ENCODE results near the gene DAPL1.
"Not testable (repeated sequence)": the region's sequence is repeated elsewhere in the genome, so short reads cannot be mapped to it uniquely, and the experiment has no call there.

Gene DAPL1

DNA sequence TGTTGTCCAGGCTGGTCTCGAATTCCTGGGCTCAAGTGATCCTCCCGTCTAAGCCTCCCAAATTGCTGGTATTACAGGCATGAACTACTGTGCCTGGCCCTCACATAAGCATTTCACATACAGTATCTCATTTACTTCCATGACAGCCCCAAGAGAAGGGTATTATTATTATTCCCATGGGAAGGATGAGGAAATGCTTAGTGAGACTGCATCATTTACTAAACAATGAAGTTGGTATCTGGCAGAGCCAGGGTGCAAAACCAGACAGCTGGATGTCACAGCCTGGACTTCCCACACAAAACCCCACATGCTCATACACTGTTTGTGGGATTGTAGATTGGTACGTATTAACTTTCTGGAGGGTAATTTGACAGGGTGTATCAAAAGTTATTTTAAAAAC, 29.9 kb downstream of the DAPL1 start:
- no peak for DNase-seq

DNA sequence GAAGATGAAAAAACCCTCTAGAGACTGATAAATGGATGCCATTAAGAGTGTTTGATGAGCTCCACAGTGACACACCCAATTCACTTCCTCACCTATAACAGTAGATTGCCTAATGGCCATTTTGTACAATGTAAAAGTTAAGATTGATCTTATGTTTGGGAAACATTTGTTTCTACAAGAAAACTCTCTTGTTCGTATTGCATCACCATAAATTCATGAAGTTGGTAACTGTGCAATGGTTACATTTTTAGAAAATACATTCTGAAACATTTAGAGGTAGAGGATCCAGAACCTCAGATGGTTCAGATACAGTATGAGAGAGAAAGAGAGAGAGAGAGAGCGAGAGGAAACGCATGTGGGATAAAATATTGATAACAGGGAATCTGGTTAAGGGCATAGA, 31.8 kb downstream of the DAPL1 start:
- DNase-seq = no peak

DNA sequence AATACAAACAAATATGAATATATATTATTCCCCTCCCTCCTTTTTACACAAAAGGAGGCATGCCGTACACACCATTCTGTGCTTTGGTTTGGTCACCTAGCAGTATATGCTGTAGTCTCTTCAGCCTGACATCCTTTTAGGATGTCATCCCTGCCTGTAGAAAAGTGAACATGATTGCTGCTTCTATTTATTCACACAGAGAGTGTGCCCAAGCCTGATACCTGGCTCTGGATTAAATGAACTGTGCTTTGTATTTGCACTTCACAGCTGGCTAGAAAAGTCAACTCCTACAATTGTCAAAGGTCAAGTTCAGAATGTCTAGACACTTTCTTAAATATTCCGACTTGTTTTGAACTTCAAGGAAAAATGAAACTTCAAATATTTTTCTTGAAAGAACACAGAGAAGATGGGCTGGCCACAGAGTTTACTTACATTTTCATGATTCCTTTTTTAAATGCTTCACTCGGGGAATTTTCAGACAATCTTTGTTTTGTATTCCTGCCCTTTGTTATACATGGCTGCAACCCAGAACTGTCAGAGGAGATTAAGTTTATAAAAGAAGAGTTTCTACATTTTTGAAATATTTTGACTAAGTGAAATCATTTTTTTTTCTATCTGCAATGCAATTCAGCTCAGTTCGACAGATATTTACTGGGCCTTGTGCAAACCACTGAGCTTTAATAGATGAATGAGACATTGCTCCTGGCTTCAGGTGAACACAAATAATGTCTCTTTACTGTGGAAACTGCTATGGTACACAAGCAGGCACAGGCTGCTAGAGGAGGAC, 33.5 kb downstream of the DAPL1 start:
- no peak for DNase-seq

DNA sequence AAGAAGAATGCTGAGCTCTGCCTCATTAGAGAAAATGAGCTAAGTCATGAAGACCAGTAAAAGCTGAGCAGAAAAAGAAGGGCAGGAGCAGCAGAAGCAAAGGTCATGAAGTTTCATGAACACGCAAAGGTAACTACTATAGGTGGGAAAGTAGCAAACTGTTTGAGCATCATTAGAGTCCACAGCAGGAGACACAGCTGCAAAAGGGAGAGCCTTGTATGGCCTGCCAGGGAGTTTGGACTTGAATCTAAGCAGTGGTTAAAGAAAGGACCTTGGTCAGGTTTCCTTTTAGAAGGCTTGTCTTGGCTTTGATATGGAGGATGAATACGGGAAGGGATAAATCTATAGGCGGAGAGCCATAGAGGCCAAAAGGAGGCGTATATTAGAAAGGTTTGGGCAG, 34.0 kb downstream of the DAPL1 start:
- DNase-seq = no peak

DNA sequence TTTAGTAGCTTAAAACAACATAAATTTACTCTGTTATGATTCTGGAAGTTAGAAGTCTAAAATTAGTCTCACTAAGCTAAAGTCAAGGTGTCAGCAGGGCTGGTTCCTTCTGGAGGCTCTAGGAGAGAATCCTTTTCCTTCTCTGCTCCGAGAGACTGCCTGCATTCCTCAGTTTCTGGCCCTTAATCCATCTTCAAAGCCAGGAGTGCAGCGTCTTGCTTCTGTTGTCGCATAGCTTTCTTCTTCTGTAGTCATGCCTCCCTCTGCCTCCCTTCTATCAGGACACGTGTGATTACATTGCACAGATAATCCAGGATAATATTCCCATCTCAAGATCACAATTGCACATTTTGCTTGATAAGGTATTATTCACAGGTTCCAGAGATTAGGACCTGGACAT, 35.1 kb downstream of the DAPL1 start:
- DNase-seq = no peak

DNA sequence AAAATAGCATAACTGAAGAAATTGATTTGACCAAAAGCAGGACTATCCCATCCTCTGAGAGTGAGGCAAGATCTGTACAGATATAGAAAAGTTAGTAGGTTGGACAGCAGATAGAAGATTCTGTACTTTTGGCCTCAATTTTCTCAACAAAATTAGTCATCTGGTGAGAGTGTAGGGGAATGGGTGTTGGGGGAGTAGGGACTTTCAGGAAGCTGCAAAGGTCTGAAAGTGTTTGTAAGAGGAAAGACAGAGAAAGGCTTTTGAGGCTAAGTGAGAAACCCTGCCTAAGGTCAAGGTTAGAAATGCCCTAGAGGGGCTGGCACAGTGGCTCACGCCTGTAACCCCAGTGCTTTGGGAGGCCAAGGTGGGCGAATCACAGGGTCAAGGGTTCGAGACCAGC, 40.3 kb downstream of the DAPL1 start:
- DNase-seq = no peak

DNA sequence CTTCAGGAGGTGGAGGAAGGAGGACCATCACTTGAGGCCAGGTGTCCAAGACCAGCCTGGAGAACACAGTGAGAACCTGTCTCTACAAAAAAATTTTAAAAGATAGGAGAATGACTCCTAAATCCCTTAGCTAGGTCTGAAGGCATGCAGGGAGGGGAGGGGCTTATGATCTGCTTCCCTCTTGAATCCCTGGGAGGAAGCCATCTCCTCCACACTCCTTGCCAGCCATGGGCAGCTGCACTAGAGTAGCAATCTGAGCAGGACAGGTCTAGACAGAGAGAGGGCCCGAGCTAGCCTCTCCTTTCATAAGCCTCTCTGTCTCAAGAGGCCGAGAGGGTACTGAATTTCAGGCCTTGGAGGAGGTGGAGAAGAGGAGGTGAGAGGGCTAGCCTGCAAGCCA, 42.5 kb downstream of the DAPL1 start:
- no peak for DNase-seq

DNA sequence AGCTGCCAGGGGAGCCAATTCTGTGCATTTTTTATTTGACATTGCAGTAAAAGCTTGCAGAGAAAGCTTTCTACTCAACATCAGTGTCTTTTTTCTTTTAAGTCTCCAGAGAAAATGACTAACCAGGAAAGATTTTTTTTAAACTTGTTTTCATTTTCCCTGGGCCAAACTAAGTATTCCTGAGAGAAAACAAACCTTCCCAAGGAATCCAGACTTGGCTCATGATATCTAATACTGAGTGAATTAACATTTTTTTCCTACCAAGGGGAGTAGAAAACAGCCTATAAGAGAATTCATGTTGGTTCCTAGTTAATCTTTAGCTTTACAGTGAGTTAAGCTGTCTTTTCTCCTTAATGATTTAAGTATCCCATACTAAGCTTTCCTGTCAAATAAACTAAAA, 46.7 kb downstream of the DAPL1 start:
- DNase-seq = no peak

DNA sequence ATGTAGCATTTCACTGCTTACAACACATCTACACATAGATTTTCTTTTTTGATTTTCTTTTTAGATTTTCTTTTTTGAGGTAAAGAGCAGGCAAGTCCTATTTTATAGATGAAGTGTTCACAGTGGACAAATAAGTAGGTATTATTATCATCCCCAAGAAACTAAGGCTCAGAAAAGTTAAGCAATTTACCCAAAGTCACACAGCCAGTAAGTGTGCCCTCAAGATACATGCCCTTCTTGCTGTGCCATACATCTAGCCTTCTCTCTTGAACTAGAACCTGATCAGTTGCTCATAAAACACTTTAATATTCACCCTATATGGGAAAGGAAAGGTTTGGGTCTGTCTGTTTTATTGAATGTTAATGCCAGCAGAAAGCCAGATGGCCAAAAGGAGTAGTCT, 50.3 kb downstream of the DAPL1 start:
- no peak for DNase-seq

DNA sequence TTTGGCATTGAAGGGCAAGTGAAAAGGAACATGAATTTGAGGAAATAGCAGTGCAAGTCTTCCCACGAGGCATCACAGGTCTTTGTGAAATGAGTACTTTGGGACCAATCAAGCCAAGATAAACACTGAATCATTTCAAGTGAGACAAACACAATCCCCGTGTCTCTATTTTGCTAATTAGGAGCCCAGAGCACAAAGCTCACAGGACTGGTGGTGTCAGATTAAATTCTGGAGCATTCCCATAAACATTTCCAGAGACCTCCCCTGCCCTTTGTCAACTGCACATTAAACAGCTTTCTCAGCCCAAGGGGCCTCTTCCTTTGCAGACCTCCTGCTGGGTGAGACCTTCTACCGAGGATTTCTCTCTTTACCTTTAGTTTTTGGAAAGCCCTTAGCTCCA, 50.7 kb downstream of the DAPL1 start:
- DNase-seq = no peak

DNA sequence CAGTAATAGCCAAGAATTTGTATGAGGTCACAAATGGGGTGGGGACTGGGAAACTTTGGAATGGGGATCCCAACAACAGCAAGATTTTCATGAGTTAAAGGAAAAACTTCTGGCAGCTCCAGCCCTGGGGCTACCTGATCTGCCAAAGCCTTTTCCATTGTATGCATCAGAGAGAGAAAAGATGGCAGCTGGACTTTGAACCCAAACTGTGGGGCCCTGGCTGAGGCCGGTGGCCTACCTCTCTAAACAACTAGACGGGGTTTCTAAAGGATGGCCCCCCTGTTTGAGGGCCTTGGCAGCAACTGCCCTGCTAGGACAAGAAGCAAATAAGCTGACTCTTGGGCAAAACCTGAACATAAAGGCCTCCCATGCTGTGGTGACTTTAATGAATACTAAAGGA, 52.4 kb downstream of the DAPL1 start:
- DNase-seq = not testable (repeated sequence)

DNA sequence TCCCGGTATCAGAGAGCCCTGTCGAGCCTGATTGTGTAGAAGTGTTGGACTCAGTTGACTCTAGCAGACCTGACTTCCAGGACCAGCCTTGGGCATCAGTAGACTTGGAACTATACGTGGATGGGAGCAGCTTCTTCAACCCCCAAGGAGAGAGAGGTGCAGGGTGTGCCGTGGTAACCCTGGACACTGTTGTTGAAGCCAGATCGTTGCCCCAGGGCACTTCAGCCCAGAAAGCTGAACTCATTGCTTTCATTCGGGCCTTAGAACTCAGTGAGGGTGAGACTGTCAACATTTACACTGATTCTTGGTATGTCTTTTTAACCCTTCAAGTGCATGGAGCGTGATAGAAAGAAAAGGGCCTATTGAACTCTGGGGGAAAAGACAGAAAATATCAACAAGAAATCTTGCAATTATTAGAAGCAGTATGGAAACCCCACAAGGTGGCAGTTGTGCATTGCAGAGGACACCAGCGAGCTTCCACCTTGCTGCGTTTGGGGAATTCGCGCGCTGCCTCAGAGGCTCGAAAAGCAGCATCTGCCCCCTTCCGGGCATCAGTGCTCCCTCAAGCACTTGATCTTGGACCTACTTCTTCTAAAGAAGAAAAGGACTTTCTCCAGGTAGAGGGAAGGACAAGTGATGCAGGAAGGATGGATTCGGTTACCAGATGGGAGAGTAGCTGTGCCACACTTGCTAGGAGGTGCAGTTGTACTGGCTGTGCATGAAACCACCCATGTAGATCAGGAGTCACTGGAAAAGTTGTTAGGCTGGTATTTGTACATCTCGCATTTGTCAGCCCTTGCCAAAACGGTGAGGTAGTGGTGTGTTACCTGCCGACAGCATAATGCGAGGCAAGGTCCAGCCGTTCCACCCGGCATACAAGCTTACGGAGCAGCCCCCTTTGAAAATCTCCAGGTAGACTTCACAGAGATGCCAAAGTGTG, 53.2 kb downstream of the DAPL1 start:
- not testable (repeated sequence) for DNase-seq

DNA sequence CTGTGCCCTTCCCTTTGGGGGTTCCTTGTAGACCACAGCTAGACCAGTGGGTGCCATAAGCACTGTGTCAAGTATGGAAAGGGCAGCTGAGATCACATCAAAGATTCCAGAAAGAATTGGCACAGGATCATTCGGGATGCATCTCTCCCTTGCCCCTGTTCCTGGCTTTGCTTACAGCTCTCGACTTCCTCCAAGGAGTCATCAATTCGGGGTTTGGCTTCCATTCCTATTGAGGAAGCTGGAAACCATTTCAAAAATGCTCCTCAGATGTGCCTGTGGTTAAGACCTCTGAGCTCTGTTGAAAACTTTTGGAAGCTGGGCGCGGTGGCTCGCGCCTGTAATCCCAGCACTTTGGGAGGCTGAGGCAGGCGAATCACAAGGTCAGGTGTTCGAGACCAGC, 65.1 kb downstream of the DAPL1 start:
- not testable (repeated sequence) for DNase-seq

DNA sequence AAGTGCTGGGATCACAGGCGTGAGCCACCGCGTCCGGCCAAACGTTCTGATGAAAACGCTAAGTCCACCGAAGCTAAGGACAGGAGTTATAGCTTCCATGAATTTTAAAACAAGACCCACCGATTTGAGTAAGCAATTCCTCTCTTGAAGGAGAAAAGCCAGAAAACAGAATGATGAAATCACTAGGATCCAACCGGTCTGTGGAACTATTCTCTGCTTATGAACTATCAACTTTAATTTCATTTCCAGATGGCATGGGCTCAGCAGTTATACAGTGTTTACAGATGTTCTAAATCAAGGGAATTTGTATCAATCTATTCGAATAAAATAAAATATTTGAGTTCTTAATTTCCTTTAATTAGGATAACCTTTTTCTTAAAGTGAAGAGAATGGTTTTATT, 66.5 kb downstream of the DAPL1 start:
- not testable (repeated sequence) for DNase-seq

DNA sequence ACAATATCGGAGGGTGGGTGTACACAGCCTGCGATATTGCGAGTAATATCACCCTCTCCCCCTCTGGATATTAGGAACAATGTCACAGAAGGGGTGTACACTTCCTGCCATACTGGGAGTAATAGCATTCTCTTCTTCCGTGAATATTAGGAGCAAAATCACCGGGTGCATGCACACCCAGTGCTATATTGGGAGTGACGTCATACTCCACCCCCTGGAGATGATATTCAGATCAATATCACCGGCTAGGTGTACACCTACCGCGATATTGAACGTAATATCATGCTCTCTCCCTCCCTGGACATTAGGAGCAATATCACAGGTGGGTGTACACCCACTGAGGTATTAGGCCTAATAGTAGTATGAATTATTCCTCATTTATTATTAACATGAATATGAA, 70.4 kb downstream of the DAPL1 start:
- DNase-seq = not testable (repeated sequence)
